ENCODE measurements around the gene LHFPL6. TPM values are rescaled to one million over a fixed set of nuclear protein-coding genes. Genes with fewer than 3 reads are reported as not detected.

LHFPL6 gene
- total RNA-seq, 3 donors from 2014 or later, result 54.2 to 99.6 (median 91.7) TPM

GRCh38 chr13:39381456-39381855 is 221.5 kb downstream of the LHFPL6 start:
- Histone ChIP-seq H3K27ac (no peak overlapping the region), H3K4me3 (no peak overlapping the region), H3K4me1 (no peaks in the 10 kb centered on the region), H3K36me3 (no peaks in the 10 kb centered on the region), H3K9me3 (no peaks in the 10 kb centered on the region), H3K27me3 (no peaks in the 10 kb centered on the region)
- DNase-seq (ENCODE audit: low spot score in 2 of 2), result no peak
- intact Hi-C loops (cut with DNase I; ENCODE audit: low total_unique reads), result no loop called here
- no peak for TF ChIP-seq POLR2A (IDR thresholded peaks at IDR 0.05)
- TF ChIP-seq, protein P1, sequence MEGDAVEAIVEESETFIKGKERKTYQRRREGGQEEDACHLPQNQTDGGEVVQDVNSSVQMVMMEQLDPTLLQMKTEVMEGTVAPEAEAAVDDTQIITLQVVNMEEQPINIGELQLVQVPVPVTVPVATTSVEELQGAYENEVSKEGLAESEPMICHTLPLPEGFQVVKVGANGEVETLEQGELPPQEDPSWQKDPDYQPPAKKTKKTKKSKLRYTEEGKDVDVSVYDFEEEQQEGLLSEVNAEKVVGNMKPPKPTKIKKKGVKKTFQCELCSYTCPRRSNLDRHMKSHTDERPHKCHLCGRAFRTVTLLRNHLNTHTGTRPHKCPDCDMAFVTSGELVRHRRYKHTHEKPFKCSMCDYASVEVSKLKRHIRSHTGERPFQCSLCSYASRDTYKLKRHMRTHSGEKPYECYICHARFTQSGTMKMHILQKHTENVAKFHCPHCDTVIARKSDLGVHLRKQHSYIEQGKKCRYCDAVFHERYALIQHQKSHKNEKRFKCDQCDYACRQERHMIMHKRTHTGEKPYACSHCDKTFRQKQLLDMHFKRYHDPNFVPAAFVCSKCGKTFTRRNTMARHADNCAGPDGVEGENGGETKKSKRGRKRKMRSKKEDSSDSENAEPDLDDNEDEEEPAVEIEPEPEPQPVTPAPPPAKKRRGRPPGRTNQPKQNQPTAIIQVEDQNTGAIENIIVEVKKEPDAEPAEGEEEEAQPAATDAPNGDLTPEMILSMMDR (IDR thresholded peaks at IDR 0.05), result no peak
- TF ChIP-seq POLR2AphosphoS5 (IDR thresholded peaks at IDR 0.05), result no peak

- TF ChIP-seq POLR2AphosphoS5 (IDR thresholded peaks at IDR 0.05) (no peak), POLR2A (IDR thresholded peaks at IDR 0.05) (no peak)
- TF ChIP-seq, protein P1 (IDR thresholded peaks at IDR 0.05), result no peak
- H3K4me1 ChIP-seq, result no peaks in the 10 kb centered on the region
- H3K27ac ChIP-seq, result no peak overlapping the region
- no peaks in the 10 kb centered on the region for H3K27me3 ChIP-seq
- no peak overlapping the region for H3K4me3 ChIP-seq
- intact Hi-C loops (cut with DNase I; ENCODE audit: low total_unique reads), result no loop called here
- no peaks in the 10 kb centered on the region for H3K36me3 ChIP-seq
- no peaks in the 10 kb centered on the region for H3K9me3 ChIP-seq
- DNase-seq (ENCODE audit: low spot score in 2 of 2), result no peak
These were observed 223.0 kb downstream of the LHFPL6 start for GRCh38 chr13:39379667-39380655.

DNA sequence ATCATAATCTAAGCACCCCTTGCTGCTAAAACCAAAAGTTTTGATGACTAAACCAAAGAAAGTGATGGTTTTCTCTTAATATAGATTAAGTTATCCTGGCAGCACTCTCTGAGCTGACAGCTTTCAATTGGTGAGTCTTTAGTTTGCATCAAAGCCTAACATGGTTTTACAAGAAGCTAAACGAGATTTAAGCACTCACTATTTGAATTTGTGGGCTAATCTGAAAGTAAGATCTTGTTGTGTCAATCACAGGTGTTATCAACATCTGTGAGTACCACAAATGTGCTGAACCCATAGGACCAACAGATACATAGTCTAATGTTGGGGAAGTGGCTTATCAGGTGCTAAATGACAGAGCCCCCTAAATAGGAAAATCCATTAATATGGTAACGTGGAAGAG is 223.9 kb downstream of the LHFPL6 start:
- TF ChIP-seq, protein P1 (IDR thresholded peaks at IDR 0.05), result no peak
- TF ChIP-seq POLR2AphosphoS5 (IDR thresholded peaks at IDR 0.05) (no peak), POLR2A (IDR thresholded peaks at IDR 0.05) (no peak)
- no peaks in the 10 kb centered on the region for H3K27me3 ChIP-seq
- no peak for DNase-seq (ENCODE audit: low spot score in 2 of 2)
- no peak overlapping the region for H3K4me3 ChIP-seq
- no peaks in the 10 kb centered on the region for H3K4me1 ChIP-seq
- H3K36me3 ChIP-seq, result no peaks in the 10 kb centered on the region
- H3K9me3 ChIP-seq, result no peaks in the 10 kb centered on the region
- intact Hi-C loops (cut with DNase I; ENCODE audit: low total_unique reads), result no loop called here
- H3K27ac ChIP-seq, result no peak overlapping the region

GRCh38 chr13:39378306-39378705 is 224.7 kb downstream of the LHFPL6 start:
- Histone ChIP-seq H3K4me3 (no peak overlapping the region), H3K36me3 (no peaks in the 10 kb centered on the region), H3K4me1 (no peaks in the 10 kb centered on the region), H3K27me3 (no peaks in the 10 kb centered on the region), H3K9me3 (no peaks in the 10 kb centered on the region), H3K27ac (no peak overlapping the region)
- no peak for DNase-seq (ENCODE audit: low spot score in 2 of 2)
- TF ChIP-seq, protein P1 (IDR thresholded peaks at IDR 0.05), result no peak
- no peak for TF ChIP-seq POLR2AphosphoS5 (IDR thresholded peaks at IDR 0.05)
- TF ChIP-seq POLR2A (IDR thresholded peaks at IDR 0.05), result no peak
- intact Hi-C loops (cut with DNase I; ENCODE audit: low total_unique reads), result no loop called here

DNA sequence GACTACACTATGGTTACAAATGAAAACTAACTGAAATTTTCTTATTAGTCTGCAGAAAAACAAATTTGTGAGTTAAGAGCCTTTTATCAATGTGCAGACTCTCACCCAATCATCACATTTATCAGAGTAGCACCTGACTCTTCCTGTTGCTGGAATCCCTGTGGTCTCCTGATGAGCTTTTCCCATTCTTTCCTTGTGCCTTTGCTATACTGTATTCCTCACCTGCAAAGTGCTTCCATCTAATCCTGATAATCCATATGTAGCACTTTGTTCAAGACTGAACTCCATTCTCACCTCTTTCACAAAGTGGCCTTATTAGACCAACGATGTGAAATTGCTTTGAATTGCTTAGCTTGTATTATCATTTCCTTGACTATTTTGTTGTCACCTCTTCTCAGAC is 225.3 kb downstream of the LHFPL6 start:
- no peaks in the 10 kb centered on the region for H3K4me1 ChIP-seq
- intact Hi-C loops (cut with DNase I; ENCODE audit: low total_unique reads), result no loop called here
- H3K4me3 ChIP-seq, result no peak overlapping the region
- DNase-seq (ENCODE audit: low spot score in 2 of 2), result no peak
- no peaks in the 10 kb centered on the region for H3K36me3 ChIP-seq
- H3K27me3 ChIP-seq, result no peaks in the 10 kb centered on the region
- H3K27ac ChIP-seq, result no peak overlapping the region
- TF ChIP-seq POLR2AphosphoS5 (IDR thresholded peaks at IDR 0.05) (no peak), POLR2A (IDR thresholded peaks at IDR 0.05) (no peak)
- TF ChIP-seq, protein P1 (IDR thresholded peaks at IDR 0.05), result no peak
- no peaks in the 10 kb centered on the region for H3K9me3 ChIP-seq
